ENCODE measurements around the gene LIAS. TPM values are rescaled to one million over a fixed set of nuclear protein-coding genes. Genes with fewer than 3 reads are reported as not detected.

The LIAS gene
- total RNA-seq: 10 to 100 TPM; 11.9 to 12.6 TPM

DNA sequence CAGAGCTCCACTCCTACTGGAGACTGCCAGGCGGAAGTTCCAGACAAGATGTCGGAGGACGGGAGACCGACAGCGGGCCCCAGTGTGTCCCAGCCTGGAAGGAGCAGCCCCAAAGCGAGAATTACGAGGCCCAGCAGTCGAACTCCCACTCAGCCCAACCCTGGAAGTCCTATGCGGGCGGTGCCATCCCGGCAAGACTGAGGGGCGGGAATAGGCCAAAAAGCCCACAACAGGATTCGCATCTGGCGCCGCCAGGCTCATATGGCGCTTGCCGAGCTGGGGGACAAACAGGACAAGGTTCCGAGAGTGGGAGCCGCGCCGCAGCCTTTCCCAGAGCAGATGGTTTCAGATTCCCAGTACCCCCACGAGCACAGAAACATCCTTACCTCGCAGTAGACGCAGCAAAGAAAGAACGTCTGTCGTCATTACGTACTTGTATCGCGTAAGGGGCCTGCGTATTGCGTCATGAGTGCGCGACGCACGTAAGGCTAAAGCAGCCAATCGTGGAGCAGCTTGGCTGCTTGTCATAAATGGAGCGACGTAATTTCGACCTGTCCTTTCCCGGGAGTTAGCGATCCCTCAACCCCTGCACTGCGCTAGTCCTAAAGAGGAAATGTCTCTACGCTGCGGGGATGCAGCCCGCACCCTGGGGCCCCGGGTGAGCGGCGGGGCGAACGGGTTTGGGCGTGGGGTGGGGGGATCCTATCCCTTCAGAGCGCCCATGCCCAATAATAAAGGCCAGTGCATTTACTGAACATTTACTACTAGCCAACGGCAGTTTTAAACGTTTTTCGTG is at the start of gene LIAS, which contains the start of gene RPL9:
Gene LIAS, plus strand, starts transcription at position 552 of the 796 bp plus-strand sequence. Its CDS starts 62 bp downstream, at position 614.
Gene RPL9, minus strand, starts transcription at position 418 of the 796 bp plus-strand sequence. CDS start 483 bp downstream, outside the sequence.

DNA sequence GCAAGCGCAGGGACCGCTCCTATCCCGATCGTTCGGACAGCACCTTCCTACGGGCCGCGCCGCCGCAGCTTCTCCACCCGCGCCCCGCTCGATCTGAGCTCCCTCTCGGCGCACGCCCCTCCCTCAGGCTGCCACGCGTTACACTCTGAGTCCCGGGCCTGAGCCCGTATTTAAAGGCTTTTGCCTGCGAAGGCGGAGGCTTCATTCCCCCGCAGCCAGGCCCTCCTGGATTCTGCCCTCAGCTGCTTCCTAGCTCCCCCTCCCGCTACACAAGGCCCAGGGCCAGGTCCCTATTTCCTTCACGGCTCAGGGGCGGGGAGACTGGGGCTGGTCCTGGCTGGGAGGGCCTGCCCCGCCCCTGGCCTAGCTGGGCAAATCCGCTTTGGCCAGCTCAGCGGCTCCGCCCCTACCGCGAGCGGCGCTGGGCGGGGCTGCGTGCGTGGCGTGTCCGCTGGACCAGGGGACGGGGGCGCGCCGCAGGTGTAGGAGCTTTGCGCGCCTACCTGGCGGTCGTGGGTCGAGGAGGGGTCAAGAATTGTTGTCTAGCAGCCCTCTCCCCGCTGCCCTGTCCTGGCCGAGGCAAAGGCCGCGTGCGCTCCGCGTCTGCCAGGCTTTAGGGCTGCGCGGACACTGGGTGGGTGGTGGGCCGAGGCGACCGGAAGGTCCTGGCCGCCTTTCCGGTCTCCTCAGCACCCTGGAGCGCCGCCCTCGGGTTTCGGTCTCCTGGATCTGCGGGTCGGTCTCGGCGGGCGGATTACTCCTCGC is 68.6 kb downstream of the LIAS start, which contains the start of gene UGDH:
Gene UGDH, minus strand, starts transcription at position 144 of the 765 bp plus-strand sequence. CDS start 5,927 bp downstream, outside the sequence.

Small RNA genes lying within 50 kb of the gene (microRNA-seq; reads per million reads assigned to microRNA genes)
- not detected for gene MIR5591 (ENCODE audit: borderline microRNAs expressed, borderline replicate concordance)

Other genes starting within 250 kb of the LIAS start
- gene RFC1, start 92.7 kb upstream of the LIAS start, total RNA-seq: 10 to 100 TPM; 64.7 to 72.6 TPM
- not detected for gene KLB, start 52.1 kb upstream of the LIAS start, total RNA-seq
- 1,000 to 10,000 TPM; 1,410 to 1,444 TPM for gene RPL9, start 134 bp upstream of the LIAS start, total RNA-seq
- 10 to 100 TPM; 17.1 to 17.7 TPM for gene UGDH, start 68.4 kb downstream of the LIAS start, total RNA-seq
- 1 to 10 TPM; 4.2 to 5.5 TPM for gene SMIM14, start 179.8 kb downstream of the LIAS start, total RNA-seq
- 10 to 100 TPM; 62.6 to 67.4 TPM for gene UBE2K, start 239.1 kb downstream of the LIAS start, total RNA-seq

Data from activated naive CD4-positive, alpha-beta T cell treated with anti-CD3 and anti-CD28 coated beads, Interleukin-2, amount 10 ng/mL, durations not matched to agents 5 hours and 36 hours (primary cell).